A549 (cell line): ENCODE results near the gene PSMC3IP.

Source experiments
- CEBPB ChIP-seq, 2 experiments: fragments of >200 bp in 1 of 2; sonication (Bioruptor Twin) in 1 of 2; formaldehyde crosslinking in 1 of 2; IDR thresholded peaks; 2 replicates each; pipeline ENCODE4 v1.6.1; 2012 to 2016
- CTCF ChIP-seq: fragments of >200 bp; sonication (Bioruptor Twin); formaldehyde crosslinking; IDR thresholded peaks from 3 replicates; pipeline ENCODE4 v1.5.1; 2016
- EP300 ChIP-seq, 2 experiments: fragments of >200 bp; sonication (Bioruptor Twin); formaldehyde crosslinking; IDR thresholded peaks; 2 replicates in 1 of 2; 3 replicates in 1 of 2; pipeline ENCODE4 v1.6.1; 2016 to 2017
- MYC ChIP-seq: IDR thresholded peaks from 2 replicates; pipeline ENCODE4 v1.6.1; 2012; ENCODE audit warnings: mild to moderate bottlenecking, inconsistent platforms, low read length, improper control_type of control experiment, borderline replicate concordance
- RFX5 ChIP-seq: fragments of 450-650 bp; IDR thresholded peaks from 2 replicates; pipeline ENCODE4 v1.7.1; 2014; ENCODE audit warnings: antibody characterized with exemption, mild to moderate bottlenecking, moderate library complexity
- SMC3 ChIP-seq: fragments of >200 bp; sonication (Bioruptor Twin); formaldehyde crosslinking; IDR thresholded peaks from 3 replicates; pipeline ENCODE4 v1.6.1; 2018; ENCODE audit warnings: inconsistent platforms
- USF2 ChIP-seq: fragments of 450-650 bp; IDR thresholded peaks from 2 replicates; pipeline ENCODE4 v1.6.1; 2014; ENCODE audit warnings: antibody characterized with exemption
- ZC3H11A ChIP-seq: fragments of 450-650 bp; IDR thresholded peaks from 2 replicates; pipeline ENCODE4 v1.6.1; 2014; ENCODE audit warnings: antibody characterized with exemption, mild to moderate bottlenecking

- TF ChIP-seq USF2 (no peak), RFX5 (no peak), EP300 (IDR thresholded peaks at IDR 0.05) (no peak), ZC3H11A (no peak), MYC (no peak), SMC3 (no peak), CEBPB (IDR thresholded peaks at IDR 0.05) (no peak), CTCF (no peak)
Observed at GRCh38 chr17:42574463-42574862, 3.1 kb downstream of the PSMC3IP start.
